GM12864 (cell line): ENCODE measurements around the gene CDH2.

ENCODE experiments used
- DNase-seq: peaks from one replicate; pipeline ENCODE4 v3.0.0-alpha.2; 2011; ENCODE audit warnings: low read depth
- H3K4me3 ChIP-seq: 2 replicates; pipeline ENCODE4 v1.5.1; 2011; ENCODE audit warnings: mild to moderate bottlenecking, low read depth, low read length, control low read depth
- CTCF ChIP-seq: IDR thresholded peaks from 2 replicates; pipeline ENCODE4 v1.5.1; 2011; ENCODE audit warnings: low read depth, mild to moderate bottlenecking, moderate library complexity, low read length, control low read depth, inconsistent platforms; ENCODE audit errors: missing control alignments

Gene CDH2

GRCh38 chr18:28149810-28150420 is 27.0 kb downstream of the CDH2 start:
- no peak for DNase-seq
- H3K4me3 ChIP-seq: no peak overlapping the region
- no peak for TF ChIP-seq CTCF

GRCh38 chr18:28147674-28148171 is 29.2 kb downstream of the CDH2 start:
- no peak for TF ChIP-seq CTCF
- DNase-seq: no peak
- no peak overlapping the region for H3K4me3 ChIP-seq

GRCh38 chr18:28143725-28144124 is 33.2 kb downstream of the CDH2 start:
- H3K4me3 ChIP-seq: no peak overlapping the region
- no peak for DNase-seq
- no peak for TF ChIP-seq CTCF

GRCh38 chr18:28138816-28139215 is 38.1 kb downstream of the CDH2 start:
- H3K4me3 ChIP-seq: no peak overlapping the region
- no peak for DNase-seq
- no peak for TF ChIP-seq CTCF

- H3K4me3 ChIP-seq: no peak overlapping the region
- no peak for TF ChIP-seq CTCF
- DNase-seq: no peak
These were observed 40.9 kb downstream of the CDH2 start for GRCh38 chr18:28136071-28136470.

GRCh38 chr18:28134774-28135173 is 42.2 kb downstream of the CDH2 start:
- no peak for DNase-seq
- no peak overlapping the region for H3K4me3 ChIP-seq
- TF ChIP-seq CTCF: no peak

- TF ChIP-seq CTCF: no peak
- no peak overlapping the region for H3K4me3 ChIP-seq
- DNase-seq: no peak
These were observed 44.8 kb downstream of the CDH2 start for GRCh38 chr18:28132084-28132483.
